SJCRH30 (cell line): ENCODE results near the gene COX5A. TPM values are rescaled to one million over a fixed set of nuclear protein-coding genes. Genes with fewer than 3 reads are reported as not detected.
"Not testable (repeated sequence)": the region's sequence is repeated elsewhere in the genome, so short reads cannot be mapped to it uniquely, and the experiment has no call there.

Source experiments
- DNase-seq, 2 experiments: peaks; one replicate each; pipeline ENCODE4 v3.0.0-alpha.2; 2015 to 2020
- H3K27ac ChIP-seq: fragments of 250-450 bp; sonication (Bioruptor Pico); 2 replicates; pipeline ENCODE4 v1.5.1; 2020; ENCODE audit warnings: mild to moderate bottlenecking, moderate library complexity
- H3K27me3 ChIP-seq: fragments of 250-450 bp; sonication (Bioruptor Pico); 2 replicates; pipeline ENCODE4 v1.5.1; 2020; ENCODE audit warnings: mild to moderate bottlenecking, moderate library complexity
- H3K36me3 ChIP-seq: fragments of 250-450 bp; sonication (Bioruptor Pico); 2 replicates; pipeline ENCODE4 v1.5.1; 2020; ENCODE audit warnings: mild to moderate bottlenecking, moderate library complexity
- H3K4me1 ChIP-seq: fragments of 250-450 bp; sonication (Bioruptor Pico); 2 replicates; pipeline ENCODE4 v1.5.1; 2020; ENCODE audit warnings: mild to moderate bottlenecking, moderate library complexity
- H3K4me3 ChIP-seq: fragments of 250-450 bp; sonication (Bioruptor Pico); 2 replicates; pipeline ENCODE4 v1.5.1; 2020; ENCODE audit warnings: mild to moderate bottlenecking, moderate library complexity
- H3K9me3 ChIP-seq: fragments of 250-450 bp; sonication (Bioruptor Pico); replicated peaks from 2 replicates; pipeline ENCODE4 v1.5.1; 2020; ENCODE audit warnings: mild to moderate bottlenecking, moderate library complexity
- total RNA-seq: library from RNA; depleted of rRNA; stranded (reverse); fragments of >200 nt; shearing (Covaris generic); gene quantifications from 2 replicates; pipeline ENCODE4 v1.2.3, GENCODE V29; 2014

The COX5A gene
- total RNA-seq, 1 experiment from 2014 or later: 212 TPM

DNA sequence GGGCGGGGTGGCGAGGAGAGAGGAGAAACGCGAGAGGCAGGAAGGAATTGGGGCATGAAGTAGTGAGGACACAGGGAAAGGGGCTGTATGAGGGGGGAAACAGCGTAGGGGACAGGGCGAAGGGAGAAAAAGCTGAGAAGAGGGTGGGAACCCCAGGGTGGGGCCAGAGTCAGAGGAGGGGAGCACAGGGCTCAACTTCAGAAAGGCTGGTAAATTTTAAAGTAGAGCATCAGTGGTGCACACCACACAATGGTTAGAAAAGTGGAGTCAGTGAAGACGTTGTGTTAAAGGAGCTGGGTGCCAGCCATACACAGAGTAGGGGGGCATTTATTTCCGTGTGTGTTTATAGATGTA, 21.7 kb upstream of the COX5A start:
- no peak overlapping the region for H3K27ac ChIP-seq
- no peaks in the 10 kb centered on the region; the same call in 1 of the 2 replicates for H3K27me3 ChIP-seq
- H3K4me1 ChIP-seq: 0 out of 2 replicates have a peak, but pooled peaks cover 3% of the 10 kb centered on the region
- H3K9me3 ChIP-seq: no peaks in the 10 kb centered on the region
- no peak overlapping the region for H3K4me3 ChIP-seq
- H3K36me3 ChIP-seq: no peaks in the 10 kb centered on the region
- no peak for DNase-seq

DNA sequence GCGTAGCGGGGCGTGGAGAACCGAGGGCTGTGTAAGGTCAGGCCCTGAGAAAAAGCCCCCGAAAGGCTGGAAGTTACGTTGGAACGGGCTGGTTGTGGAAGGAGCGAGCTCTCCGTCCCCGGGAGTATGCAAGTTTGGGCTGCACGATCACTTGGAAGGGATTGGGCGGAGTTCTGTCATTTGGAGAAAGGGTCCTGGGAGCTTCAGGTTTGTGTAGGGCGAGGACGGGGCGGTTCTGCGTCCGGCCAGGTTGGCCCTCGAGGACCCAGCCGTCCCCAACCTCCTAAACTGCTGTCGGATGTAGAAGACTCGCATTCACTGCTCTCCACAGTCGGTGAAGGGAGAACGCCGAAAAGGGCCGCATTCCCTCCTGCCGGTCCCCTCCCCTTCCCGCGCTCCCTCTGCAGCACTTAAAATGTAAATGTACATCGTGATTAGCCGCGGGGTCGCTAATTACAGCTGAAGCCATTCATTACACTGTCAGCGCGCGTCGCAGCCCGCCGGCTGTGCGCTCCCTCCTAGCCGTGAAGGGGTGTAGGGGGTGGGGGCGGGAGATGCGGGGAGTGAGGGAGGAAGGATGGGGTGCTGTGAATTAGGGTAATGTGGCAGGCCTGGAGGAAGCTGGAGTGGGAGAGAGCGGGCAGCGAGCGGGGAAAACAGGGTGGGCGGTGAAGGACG, 21.2 kb upstream of the COX5A start:
- no peak overlapping the region for H3K4me3 ChIP-seq
- peaks cover 3% of the 10 kb centered on the region; the same call in 1 of the 2 replicates for H3K4me1 ChIP-seq
- H3K36me3 ChIP-seq: no peaks in the 10 kb centered on the region
- DNase-seq: no peak
- H3K27me3 ChIP-seq: no peaks in the 10 kb centered on the region; the same call in 1 of the 2 replicates
- H3K27ac ChIP-seq: no peak overlapping the region
- no peaks in the 10 kb centered on the region for H3K9me3 ChIP-seq

DNA sequence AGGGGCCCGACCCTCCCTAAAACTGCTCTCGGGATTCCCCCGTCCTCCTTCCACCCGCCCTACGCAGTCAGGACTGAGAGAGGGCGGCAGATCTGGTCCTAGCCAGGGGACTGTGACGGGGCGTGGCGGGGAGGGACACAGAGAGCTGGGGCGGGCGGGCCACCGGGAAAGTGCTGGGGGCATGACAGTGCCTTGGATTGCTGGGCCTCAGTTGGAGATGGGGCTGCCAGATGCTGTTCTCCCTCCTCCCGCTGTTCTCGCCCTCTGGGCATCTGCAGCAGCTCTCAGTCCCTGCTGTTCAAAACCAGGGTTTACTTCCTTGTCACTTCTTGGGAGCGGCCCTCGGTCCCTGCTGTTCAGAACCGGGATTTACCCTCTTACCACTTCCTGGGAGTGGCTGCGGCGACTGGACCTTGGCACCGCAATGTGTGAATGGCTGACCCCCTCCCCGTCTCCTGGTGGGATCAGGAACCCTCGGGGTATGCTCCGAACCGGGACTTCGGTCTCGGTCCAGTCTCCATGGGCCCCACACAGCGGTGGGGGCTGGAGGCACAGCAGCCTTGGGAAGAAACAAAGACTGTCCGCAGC, 20.5 kb upstream of the COX5A start:
- no peaks in the 10 kb centered on the region for H3K36me3 ChIP-seq
- H3K27ac ChIP-seq: no peak overlapping the region
- H3K4me1 ChIP-seq: peaks cover 6% of the 10 kb centered on the region; the same call in 1 of the 2 replicates
- peak in 1 of 2 experiments; percentile 26 for DNase-seq
- no peaks in the 10 kb centered on the region; the same call in 1 of the 2 replicates for H3K27me3 ChIP-seq
- H3K9me3 ChIP-seq: no peaks in the 10 kb centered on the region
- H3K4me3 ChIP-seq: no peak overlapping the region

DNA sequence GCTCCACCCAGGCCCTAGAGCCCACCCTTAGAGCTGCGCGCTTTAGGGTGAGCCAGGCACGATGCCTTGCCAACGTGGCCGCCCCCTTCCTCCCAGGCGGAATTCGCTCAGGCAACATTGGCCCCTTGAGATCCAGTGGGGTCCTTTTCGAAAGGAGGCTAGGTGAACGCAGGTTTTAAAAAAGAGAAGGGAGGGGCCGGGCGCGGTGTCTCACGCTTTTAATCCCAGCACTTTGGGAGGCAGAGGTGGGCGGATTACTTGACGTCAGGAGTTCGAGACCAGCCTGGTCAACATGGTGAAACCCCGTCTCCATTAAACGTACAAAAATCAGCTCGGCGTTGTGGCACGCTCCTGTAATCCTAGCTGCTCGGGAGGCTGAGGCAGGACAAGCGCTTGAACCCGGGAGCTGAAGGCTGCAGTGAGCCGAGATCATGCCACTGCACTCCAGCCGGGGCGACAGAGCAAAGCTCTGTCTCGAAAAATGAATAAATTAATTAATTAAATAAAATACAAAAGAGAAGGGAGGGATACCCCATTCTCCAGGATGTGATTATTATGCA, 19.7 kb upstream of the COX5A start:
- Histone ChIP-seq H3K27me3 (peaks cover 3% of the 10 kb centered on the region), H3K4me1 (peaks cover 6% of the 10 kb centered on the region; the same call in 1 of the 2 replicates)

GRCh38 chr15:74956648-74957475, 19.0 kb upstream of the COX5A start, which contains the start of gene RPP25:
TSS of gene RPP25 (minus strand) at chr15:74956772. CDS start at chr15:74956583, 189 bp downstream.
- Histone ChIP-seq H3K36me3 (no peaks in the 10 kb centered on the region), H3K27me3 (peaks cover 6% of the 10 kb centered on the region), H3K27ac (no peak within 1 kb of the TSS), H3K4me3 (no peak within 1 kb of the TSS), H3K4me1 (peaks cover 6% of the 10 kb centered on the region; the same call in 1 of the 2 replicates), H3K9me3 (no peaks in the 10 kb centered on the region)
- no peak for DNase-seq

More for the DNA sequence above, 19.7 kb upstream of the COX5A start:
- no peak overlapping the region for H3K27ac ChIP-seq
- no peak overlapping the region for H3K4me3 ChIP-seq
- no peaks in the 10 kb centered on the region for H3K36me3 ChIP-seq
- H3K9me3 ChIP-seq: no peaks in the 10 kb centered on the region
- DNase-seq: no peak

GRCh38 chr15:74955796-74956647, 18.1 kb upstream of the COX5A start:
- peaks cover 6% of the 10 kb centered on the region for H3K27me3 ChIP-seq
- H3K4me3 ChIP-seq: no peak overlapping the region
- H3K27ac ChIP-seq: no peak overlapping the region
- H3K4me1 ChIP-seq: peaks cover 6% of the 10 kb centered on the region; the same call in 1 of the 2 replicates
- DNase-seq: no peak
- no peaks in the 10 kb centered on the region for H3K9me3 ChIP-seq
- no peaks in the 10 kb centered on the region for H3K36me3 ChIP-seq

DNA sequence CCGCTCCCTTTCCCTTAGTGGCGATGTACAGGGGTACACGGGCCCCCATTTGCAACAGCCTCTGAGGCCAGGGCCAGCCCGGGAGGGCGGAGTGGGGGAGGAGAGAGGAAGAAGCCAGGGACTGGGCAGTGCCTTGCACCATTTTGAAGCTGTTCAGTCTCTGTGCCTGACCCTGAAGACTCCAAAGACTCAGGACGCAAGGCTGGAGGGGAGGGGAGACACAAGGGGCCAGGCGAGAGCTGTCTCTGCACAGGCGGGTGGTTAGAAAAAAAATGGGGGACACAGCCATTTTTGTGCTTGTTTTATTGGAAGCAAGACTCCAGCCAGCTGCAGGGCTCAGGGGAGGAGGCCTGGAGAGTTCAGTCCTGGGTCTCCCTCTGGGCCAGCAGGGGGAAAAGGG, 17.1 kb upstream of the COX5A start:
- Histone ChIP-seq H3K4me3 (no peak overlapping the region), H3K27me3 (peaks cover 6% of the 10 kb centered on the region), H3K9me3 (no peaks in the 10 kb centered on the region), H3K36me3 (no peaks in the 10 kb centered on the region), H3K4me1 (peaks cover 6% of the 10 kb centered on the region; the same call in 1 of the 2 replicates), H3K27ac (no peak overlapping the region)
- no peak for DNase-seq

- H3K27me3 ChIP-seq: peaks cover 6% of the 10 kb centered on the region
- no peak overlapping the region for H3K27ac ChIP-seq
- H3K9me3 ChIP-seq: no peaks in the 10 kb centered on the region
- DNase-seq: peak in 1 of 2 experiments; percentile 52
- no peak overlapping the region for H3K4me3 ChIP-seq
- H3K4me1 ChIP-seq: peaks cover 6% of the 10 kb centered on the region; the same call in 1 of the 2 replicates
- no peaks in the 10 kb centered on the region for H3K36me3 ChIP-seq
Measured at GRCh38 chr15:74954515-74954914, 16.6 kb upstream of the COX5A start.

- peaks cover 6% of the 10 kb centered on the region for H3K27me3 ChIP-seq
- no peaks in the 10 kb centered on the region for H3K9me3 ChIP-seq
- no peak for DNase-seq
- H3K27ac ChIP-seq: no peak overlapping the region
- H3K36me3 ChIP-seq: no peaks in the 10 kb centered on the region
- no peak overlapping the region for H3K4me3 ChIP-seq
- peaks cover 6% of the 10 kb centered on the region; the same call in 1 of the 2 replicates for H3K4me1 ChIP-seq
Measured at GRCh38 chr15:74951006-74951405, 13.1 kb upstream of the COX5A start.

- Histone ChIP-seq H3K36me3 (no peaks in the 10 kb centered on the region), H3K4me1 (peaks cover 6% of the 10 kb centered on the region; the same call in 1 of the 2 replicates), H3K9me3 (no peaks in the 10 kb centered on the region), H3K27me3 (peaks cover 6% of the 10 kb centered on the region), H3K27ac (no peak overlapping the region), H3K4me3 (no peak overlapping the region)
- DNase-seq: peak; percentile 65 to 89
Measured at GRCh38 chr15:74950078-74950908, 12.4 kb upstream of the COX5A start.

- no peak for DNase-seq
- H3K4me3 ChIP-seq: peak overlapping the region; percentile 91
- H3K36me3 ChIP-seq: peaks cover 8% of the 10 kb centered on the region
- no peaks in the 10 kb centered on the region for H3K27me3 ChIP-seq
- no peaks in the 10 kb centered on the region for H3K4me1 ChIP-seq
- no peaks in the 10 kb centered on the region for H3K9me3 ChIP-seq
- peak overlapping the region; percentile 74 for H3K27ac ChIP-seq
Measured at GRCh38 chr15:74937272-74937589, 642 bp downstream of the COX5A start.

GRCh38 chr15:74935193-74935592, 2.7 kb downstream of the COX5A start:
- not testable (repeated sequence) for H3K9me3 ChIP-seq, H3K27ac ChIP-seq, H3K4me3 ChIP-seq, H3K4me1 ChIP-seq, H3K27me3 ChIP-seq
- peaks cover 16% of the 10 kb centered on the region for H3K36me3 ChIP-seq
- DNase-seq: peak in 1 of 2 experiments; percentile 28

DNA sequence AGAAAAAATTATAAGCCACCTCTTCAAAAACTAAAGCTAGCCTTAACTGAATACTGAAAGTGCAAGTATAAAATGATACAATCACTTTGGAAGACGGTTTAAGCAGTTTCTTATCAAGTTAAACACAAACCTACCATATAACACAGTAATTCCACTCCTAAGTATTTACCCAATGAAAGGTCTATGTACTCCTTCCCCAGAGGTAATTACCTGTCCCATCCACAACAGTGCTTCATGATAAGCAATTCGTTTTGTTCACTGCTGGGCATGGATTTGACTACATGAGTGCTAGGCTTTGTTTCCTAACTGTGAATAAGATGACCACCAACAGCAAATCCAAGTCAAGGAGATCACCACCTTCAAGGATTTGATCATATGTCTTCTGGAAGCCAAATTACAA, 4.3 kb downstream of the COX5A start:
- Histone ChIP-seq H3K27ac (no peak overlapping the region), H3K9me3 (no peaks in the 10 kb centered on the region), H3K27me3 (no peaks in the 10 kb centered on the region), H3K4me1 (no peaks in the 10 kb centered on the region), H3K4me3 (no peak overlapping the region), H3K36me3 (peaks cover 29% of the 10 kb centered on the region)
- DNase-seq: no peak
